MCF 10A (cell line): ENCODE results near the gene WDCP. TPM values are rescaled to one million over a fixed set of nuclear protein-coding genes. Genes with fewer than 3 reads are reported as not detected.
"Not testable (repeated sequence)": the region's sequence is repeated elsewhere in the genome, so short reads cannot be mapped to it uniquely, and the experiment has no call there.

ENCODE experiments used
- BruUV-seq: library from RNA; stranded (reverse); fragments of 400-500 nt; replicated peaks from 2 replicates; lab custom pipeline; 2021; lab: Mats Ljungman, UMichigan
- CTCF ChIA-PET: fragments of 300-600 bp; sonication (Branson Sonifier 250); formaldehyde crosslinking; extraction: SDS; loops from one replicate; lab custom pipeline; 2021; ENCODE audit warnings: antibody characterized with exemption, inconsistent platforms; lab: Yijun Ruan, JAX
- POLR2A ChIA-PET: fragments of 300-600, 350-650 bp; sonication (Branson Sonifier 250); formaldehyde crosslinking; extraction: SDS; loops from one replicate; lab custom pipeline; 2020; ENCODE audit warnings: antibody characterized with exemption, inconsistent platforms; lab: Yijun Ruan, JAX
- DNase-seq: peaks from one replicate; pipeline ENCODE4 v3.0.0-alpha.2; 2018; ENCODE audit not compliant: unreplicated experiment
- H3K27ac Mint-ChIP-seq: one replicate; pipeline ENCODE4 v1.8.0; 2022; ENCODE audit warnings: mild to moderate bottlenecking, low read depth, mixed read lengths; ENCODE audit not compliant: unreplicated experiment
- H3K27me3 Mint-ChIP-seq: one replicate; pipeline ENCODE4 v1.8.0; 2022; ENCODE audit warnings: mixed read lengths; ENCODE audit not compliant: insufficient read depth, unreplicated experiment
- H3K36me3 Mint-ChIP-seq: one replicate; pipeline ENCODE4 v1.8.0; 2022; ENCODE audit warnings: mild to moderate bottlenecking, moderate library complexity, mixed read lengths; ENCODE audit not compliant: insufficient read depth, unreplicated experiment
- H3K4me1 Mint-ChIP-seq: one replicate; pipeline ENCODE4 v1.8.0; 2022; ENCODE audit warnings: mixed read lengths; ENCODE audit not compliant: insufficient read depth, unreplicated experiment
- H3K4me3 Mint-ChIP-seq: one replicate; pipeline ENCODE4 v1.8.0; 2022; ENCODE audit warnings: mild to moderate bottlenecking, moderate library complexity, mixed read lengths; ENCODE audit not compliant: unreplicated experiment
- H3K9me3 Mint-ChIP-seq: one replicate; pipeline ENCODE4 v1.8.0; 2022; ENCODE audit warnings: mixed read lengths; ENCODE audit not compliant: unreplicated experiment
- CTCF ChIP-seq: fragments of 200-600 bp; IDR thresholded peaks from one replicate; pipeline ENCODE4 v1.8.0; 2022; ENCODE audit warnings: antibody characterized with exemption, mild to moderate bottlenecking; ENCODE audit not compliant: unreplicated experiment
- intact Hi-C: fragments of 100-400 bp; cut with micrococcal nuclease; formaldehyde crosslinking; loops from 2 replicates; pipeline ENCODE4 v1.14.1; 2022
- total RNA-seq: library from RNA; stranded (reverse); gene quantifications from 2 replicates; pipeline ENCODE4 v1.2.3, GENCODE V29; 2022

The WDCP gene
- total RNA-seq, 1 experiment from 2014 or later = 11.2 TPM

- Mint-ChIP-seq H3K27me3 (no peaks in the 10 kb centered on the region), H3K4me1 (peaks cover 21% of the 10 kb centered on the region), H3K36me3 (no peaks in the 10 kb centered on the region), H3K9me3 (no peaks in the 10 kb centered on the region), H3K27ac (peak overlapping the region; percentile 81), H3K4me3 (no peak overlapping the region)
- intact Hi-C loops = no loop called here
- no peak for TF ChIP-seq CTCF
- CTCF ChIA-PET = interaction anchor here (0.5 kb wide), 1 partner anchor 1353 kb away, joined by 3 read pairs; no protein-coding TSS in a partner anchor
- BruUV-seq = no TSS peak
- DNase-seq = no peak
- POLR2A ChIA-PET = no interaction called here
These were observed 30.1 kb downstream of the WDCP start for GRCh38 chr2:24016853-24017703.

GRCh38 chr2:24016376-24016761 lies 30.8 kb downstream of the WDCP start:
- BruUV-seq = no TSS peak
- intact Hi-C loops = no loop called here
- TF ChIP-seq CTCF = no peak
- H3K27ac Mint-ChIP-seq = peak overlapping the region; percentile 81
- H3K4me3 Mint-ChIP-seq = no peak overlapping the region
- no peaks in the 10 kb centered on the region for H3K27me3 Mint-ChIP-seq
- peak; percentile 52 for DNase-seq
- no peaks in the 10 kb centered on the region for H3K36me3 Mint-ChIP-seq
- no peaks in the 10 kb centered on the region for H3K9me3 Mint-ChIP-seq
- ChIA-PET POLR2A (interaction anchor here (1.0 to 1.6 kb wide), 4 partner anchors 31 to 68 kb away, joined by 3 to 9 read pairs (median 8); partner anchors contain the start of genes FKBP1B, TP53I3 and WDCP), CTCF (interaction anchor here (0.5 to 1.0 kb wide), 3 partner anchors 15 to 1352 kb away, joined by 3 to 5 read pairs (median 4); no protein-coding TSS in a partner anchor)
- peaks cover 20% of the 10 kb centered on the region for H3K4me1 Mint-ChIP-seq

- ChIA-PET POLR2A (interaction anchor here (0.6 to 1.6 kb wide), 12 partner anchors 12 to 361 kb away, joined by 3 to 9 read pairs (median 4); partner anchors contain the start of genes FKBP1B, SF3B6, TP53I3 and UBXN2A), CTCF (interaction anchor here (0.7 to 1.0 kb wide), 4 partner anchors 15 to 211 kb away, joined by 3 to 5 read pairs (median 4); no protein-coding TSS in a partner anchor)
- Mint-ChIP-seq H3K27ac (peak overlapping the region; percentile 81), H3K27me3 (no peaks in the 10 kb centered on the region), H3K4me3 (no peak overlapping the region), H3K4me1 (peaks cover 14% of the 10 kb centered on the region), H3K36me3 (no peaks in the 10 kb centered on the region), H3K9me3 (no peaks in the 10 kb centered on the region)
- intact Hi-C loops = loop anchor here (1.0 to 2.0 kb wide), 2 partner anchors 32 to 89 kb away; partner anchors contain the start of genes ATAD2B and WDCP
- BruUV-seq = no TSS peak
- TF ChIP-seq CTCF = no peak
- peak; percentile 93 for DNase-seq
These were observed 31.4 kb downstream of the WDCP start for GRCh38 chr2:24015562-24016375.

GRCh38 chr2:24014902-24015301 lies 32.3 kb downstream of the WDCP start:
- CTCF ChIA-PET = interaction anchor here (0.7 to 0.9 kb wide), 3 partner anchors 46 to 541 kb away, joined by 3 to 4 read pairs (median 3); no protein-coding TSS in a partner anchor
- POLR2A ChIA-PET = interaction anchor here (0.6 to 1.6 kb wide), 10 partner anchors 13 to 362 kb away, joined by 3 to 9 read pairs (median 4); partner anchors contain the start of genes FKBP1B, SF3B6, TP53I3 and UBXN2A
- intact Hi-C loops = loop anchor here (1.0 to 2.0 kb wide), 2 partner anchors 32 to 88 kb away; partner anchors contain the start of genes ATAD2B and WDCP

More at GRCh38 chr2:24014902-24015301, 32.3 kb downstream of the WDCP start:
- H3K9me3 Mint-ChIP-seq, BruUV-seq, H3K36me3 Mint-ChIP-seq, DNase-seq, H3K4me3 Mint-ChIP-seq, H3K27me3 Mint-ChIP-seq: not testable (repeated sequence)
- peaks cover 14% of the 10 kb centered on the region for H3K4me1 Mint-ChIP-seq
- H3K27ac Mint-ChIP-seq = peak overlapping the region; percentile 75
